Breast epithelium (tissue), 4 donors: ENCODE measurements around the gene IFNA7. TPM values are rescaled to one million over a fixed set of nuclear protein-coding genes. Genes with fewer than 3 reads are reported as not detected.

Experiments used
- DNase-seq, 2 donors: peaks; one replicate each; pipeline ENCODE4 v3.0.0-alpha.2; 2019; ENCODE audit warnings: low spot score in 2 of 2
- H3K27ac ChIP-seq, 2 donors: fragments of 200-600 bp; sonication (generic) in 1 of 2; one replicate each; pipeline ENCODE4 v1.5.1; 2016 to 2019; ENCODE audit warnings: mild to moderate bottlenecking in 1 of 2
- H3K27me3 ChIP-seq, 2 donors: fragments of 200-600 bp; sonication (generic) in 1 of 2; one replicate each; pipeline versions ENCODE4 v1.5.1 to v1.6.0; 2017 to 2019; ENCODE audit warnings: control low read depth in 1 of 2, mild to moderate bottlenecking in 1 of 2
- H3K36me3 ChIP-seq: fragments of 200-600 bp; one replicate; pipeline ENCODE4 v1.5.1; 2019
- H3K4me1 ChIP-seq, 2 donors: fragments of 200-600 bp; sonication (generic); one replicate each; pipeline ENCODE4 v1.5.1; 2016 to 2019; ENCODE audit warnings: control low read depth in 1 of 2
- H3K4me3 ChIP-seq, 3 donors: fragments of 200-600 bp; sonication (generic); 1 replicate in 2 of 3; 2 replicates in 1 of 3; pipeline ENCODE4 v1.5.1; 2016 to 2019; ENCODE audit warnings: mild to moderate bottlenecking in 3 of 3, moderate library complexity in 2 of 3
- H3K9me3 ChIP-seq, 2 donors: fragments of 200-600 bp; sonication (generic) in 1 of 2; one replicate each; pipeline ENCODE4 v1.5.1; 2016 to 2019; ENCODE audit warnings: control low read depth in 1 of 2
- CTCF ChIP-seq, 3 donors: fragments of 450-650 bp; IDR thresholded peaks; one replicate each; pipeline ENCODE4 v1.5.1; 2016 to 2017; ENCODE audit warnings: antibody characterized with exemption in 3 of 3, mild to moderate bottlenecking in 3 of 3, moderate library complexity in 3 of 3
- POLR2A ChIP-seq: fragments of 450-650 bp; IDR thresholded peaks from one replicate; pipeline ENCODE4 v1.6.1; 2016; ENCODE audit warnings: antibody characterized with exemption, mild to moderate bottlenecking, moderate library complexity
- POLR2AphosphoS5 ChIP-seq, 3 donors: sonication (generic); formaldehyde crosslinking; IDR thresholded peaks; one replicate each; pipeline ENCODE4 v1.6.1; 2017; ENCODE audit warnings: antibody characterized with exemption in 3 of 3
- intact Hi-C: fragments of 100-400 bp; cut with DNase I; formaldehyde crosslinking; loops from one replicate; pipeline ENCODE4 v1.15.1; 2023; ENCODE audit warnings: low total_unique reads
- total RNA-seq, 3 donors: library from RNA; depleted of rRNA; stranded (reverse); fragments of >200 nt; gene quantifications; one replicate each; pipeline ENCODE4 v1.1.0, GENCODE V29; 2016

The IFNA7 gene
- total RNA-seq, 3 donors from 2014 or later, result not detected

- no peak for DNase-seq
- TF ChIP-seq CTCF (IDR thresholded peaks at IDR 0.05) (no peak), POLR2AphosphoS5 (IDR thresholded peaks at IDR 0.05) (no peak), POLR2A (no peak)
- H3K4me1 ChIP-seq, result no peaks in the 10 kb centered on the region
Observed at GRCh38 chr9:21155501-21155900, 46.5 kb downstream of the IFNA7 start.

GRCh38 chr9:21154018-21154608, 47.9 kb downstream of the IFNA7 start:
- Histone ChIP-seq H3K27me3 (no peaks in the 10 kb centered on the region), H3K4me1 (no peaks in the 10 kb centered on the region), H3K36me3 (no peaks in the 10 kb centered on the region), H3K27ac (no peak overlapping the region), H3K4me3 (no peak overlapping the region), H3K9me3 (peaks cover 0 to 13% of the 10 kb centered on the region in 2 donors)
- intact Hi-C loops, result no loop called here
- TF ChIP-seq CTCF (IDR thresholded peaks at IDR 0.05) (no peak), POLR2A (no peak)
- no peak for DNase-seq

More at GRCh38 chr9:21155501-21155900, 46.5 kb downstream of the IFNA7 start:
- peaks cover 0 to 13% of the 10 kb centered on the region in 2 donors for H3K9me3 ChIP-seq
- H3K27ac ChIP-seq, result no peak overlapping the region
- no peaks in the 10 kb centered on the region for H3K27me3 ChIP-seq
- intact Hi-C loops, result no loop called here
- H3K36me3 ChIP-seq, result no peaks in the 10 kb centered on the region
- no peak overlapping the region for H3K4me3 ChIP-seq

- Histone ChIP-seq H3K27me3 (no peaks in the 10 kb centered on the region), H3K27ac (no peak overlapping the region), H3K4me1 (no peaks in the 10 kb centered on the region), H3K36me3 (no peaks in the 10 kb centered on the region), H3K4me3 (no peak overlapping the region), H3K9me3 (peaks cover 0 to 15% of the 10 kb centered on the region in 2 donors)
- intact Hi-C loops, result no loop called here
- TF ChIP-seq POLR2A (no peak), POLR2AphosphoS5 (IDR thresholded peaks at IDR 0.05) (no peak), CTCF (IDR thresholded peaks at IDR 0.05) (no peak)
- DNase-seq, result no peak
Observed at GRCh38 chr9:21153336-21154017, 48.5 kb downstream of the IFNA7 start.

Other genes starting within 250 kb of the IFNA7 start
- 1 to 10 TPM; 3.3 to 5.1 (median 4.0) TPM for gene HACD4, start 170.6 kb downstream of the IFNA7 start, total RNA-seq
- gene IFNB1, start 124.3 kb downstream of the IFNA7 start, total RNA-seq, result not detected
- not detected for gene IFNW1, start 60.4 kb downstream of the IFNA7 start, total RNA-seq
- gene IFNA21, start 35.5 kb downstream of the IFNA7 start, total RNA-seq, result not detected
- not detected for gene IFNA4, start 14.6 kb downstream of the IFNA7 start, total RNA-seq
- not detected for gene IFNA10, start 4.9 kb upstream of the IFNA7 start, total RNA-seq
- not detected for gene IFNA16, start 15.1 kb upstream of the IFNA7 start, total RNA-seq
- gene IFNA17, start 26.0 kb upstream of the IFNA7 start, total RNA-seq, result not detected
- gene IFNA14, start 37.8 kb upstream of the IFNA7 start, total RNA-seq, result not detected
- gene IFNA5, start 103.1 kb upstream of the IFNA7 start, total RNA-seq, result under 1 TPM in 1 of 3 donors, not detected in 2; 0.32 TPM
- gene KLHL9, start 133.2 kb upstream of the IFNA7 start, total RNA-seq, result 10 to 100 TPM; 18.4 to 34.7 (median 25.9) TPM
- not detected for gene IFNA6, start 148.7 kb upstream of the IFNA7 start, total RNA-seq
- not detected for gene IFNA13, start 165.9 kb upstream of the IFNA7 start, total RNA-seq
- not detected for gene IFNA2, start 183.2 kb upstream of the IFNA7 start, total RNA-seq
- gene IFNA8, start 206.9 kb upstream of the IFNA7 start, total RNA-seq, result not detected
- not detected for gene IFNA1, start 238.2 kb upstream of the IFNA7 start, total RNA-seq